Lung (tissue), 12 donors: ENCODE measurements around the gene ZNF77. TPM values are rescaled to one million over a fixed set of nuclear protein-coding genes. Genes with fewer than 3 reads are reported as not detected.
"Not testable (repeated sequence)": the region's sequence is repeated elsewhere in the genome, so short reads cannot be mapped to it uniquely, and the experiment has no call there.

Source experiments
- ATAC-seq: fragments of 200-7000 bp; cut with Tn5 transposase; one replicate; pipeline ENCODE4 v1.9.1; 2020; ENCODE audit warnings: moderate number of reproducible peaks; ENCODE audit not compliant: insufficient read depth, low FRiP score
- DNase-seq, 3 donors: peaks; one replicate each; pipeline ENCODE4 v3.0.0-alpha.2; 2013 to 2017
- H3K27ac ChIP-seq, 2 donors: one replicate each; pipeline ENCODE4 v1.5.1; 2013; ENCODE audit warnings: mild to moderate bottlenecking in 2 of 2, moderate library complexity in 2 of 2, control low read depth in 1 of 2, inconsistent platforms in 1 of 2, low read depth in 1 of 2, low read length in 1 of 2
- H3K27me3 ChIP-seq, 3 donors: one replicate each; pipeline ENCODE4 v1.5.1; 2013; ENCODE audit warnings: low read length in 2 of 3; ENCODE audit not compliant: control insufficient read depth in 3 of 3, insufficient read depth in 3 of 3
- H3K36me3 ChIP-seq, 4 donors: one replicate each; pipeline ENCODE4 v1.5.1; 2013; ENCODE audit warnings: low read length in 4 of 4, mild to moderate bottlenecking in 1 of 4, moderate library complexity in 1 of 4; ENCODE audit not compliant: control insufficient read depth in 4 of 4, insufficient read depth in 4 of 4
- H3K4me1 ChIP-seq, 5 donors: one replicate each; pipeline ENCODE4 v1.5.1; 2013; ENCODE audit warnings: low read length in 5 of 5, mild to moderate bottlenecking in 2 of 5, moderate library complexity in 1 of 5; ENCODE audit not compliant: control insufficient read depth in 5 of 5, insufficient read depth in 5 of 5
- H3K4me3 ChIP-seq: one replicate; pipeline ENCODE4 v1.5.1; 2013; ENCODE audit warnings: mild to moderate bottlenecking, control low read depth, moderate library complexity
- H3K9ac ChIP-seq, 2 donors: one replicate each; pipeline ENCODE4 v1.5.1; 2013; ENCODE audit warnings: low read length in 2 of 2, control low read depth in 1 of 2; ENCODE audit not compliant: insufficient read depth in 1 of 2
- H3K9me3 ChIP-seq, 4 donors: one replicate each; pipeline ENCODE4 v1.5.1; 2013; ENCODE audit warnings: low read length in 3 of 4, mild to moderate bottlenecking in 1 of 4, moderate library complexity in 1 of 4; ENCODE audit not compliant: control insufficient read depth in 4 of 4, insufficient read depth in 3 of 4
- CTCF ChIP-seq: IDR thresholded peaks from 2 replicates; pipeline ENCODE4 v1.5.1; 2012; ENCODE audit warnings: mild to moderate bottlenecking; ENCODE audit errors: control extremely low read depth, extremely low read depth
- WGBS, 2 donors: extraction: QIAGEN DNeasy Blood & Tissue Kit; methylation state at CpG; one replicate each; pipeline ENCODE4 v1.1.7; 2013; 5-methylcytosine and 5-hydroxymethylcytosine counted together
- polyA plus RNA-seq, 2 donors: library from polyadenylated mRNA; stranded (reverse); fragments of 200-250 nt; gene quantifications; one replicate each; pipeline ENCODE4 v1.2.1, GENCODE V29; 2013
- total RNA-seq, 2 donors: library from RNA; depleted of rRNA in 1 of 2; stranded (reverse); fragments of >200 nt in 1 of 2; gene quantifications; one replicate each; pipeline ENCODE4 v1.2.1, GENCODE V29; 2014 to 2021
- donor health status: control.
- donor health status: control.
- donor health status: Bipolar disorder and iron deficiency.
- donor health status: healthy.
- donor health status: DM: yes; HTN: yes; CAD: no.

Gene ZNF77
- total and polyA plus RNA-seq, 4 donors, result 3.0 to 6.7 (median 3.2) TPM

DNA sequence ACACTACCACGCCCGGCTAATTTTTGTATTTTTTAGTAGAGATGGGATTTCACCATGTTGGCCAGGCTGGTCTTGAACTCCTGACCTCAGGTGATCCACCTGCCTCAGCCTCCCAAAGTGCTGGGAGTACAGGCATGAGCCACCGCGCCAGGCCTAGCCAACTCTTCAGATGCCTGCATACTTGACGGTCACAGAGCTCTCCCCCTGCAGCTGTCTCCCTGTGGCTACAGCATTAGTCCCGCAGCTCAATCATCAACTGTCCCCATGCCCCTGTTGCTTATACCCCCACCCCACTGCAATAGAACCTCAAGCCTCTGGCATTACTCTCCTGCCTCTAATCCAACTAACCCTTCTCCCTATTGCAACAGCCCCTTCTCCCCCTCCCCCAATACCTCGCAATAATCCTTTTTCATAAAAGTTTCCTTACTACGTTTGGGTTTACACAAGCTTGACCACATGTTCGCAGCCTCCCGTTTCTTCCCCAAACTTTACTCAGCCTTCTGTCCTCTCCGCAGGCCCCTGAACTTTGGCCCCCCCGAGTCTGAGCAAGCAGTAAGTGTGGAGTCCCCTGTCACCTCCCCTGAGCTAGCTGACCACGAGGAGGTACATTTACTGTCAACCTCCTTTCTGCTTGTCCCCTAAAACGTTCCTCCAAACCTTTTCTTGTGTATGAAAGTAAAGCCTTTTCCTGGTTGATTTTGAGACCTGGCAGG lies 1.7 kb downstream of the ZNF77 start:
- H3K27me3 ChIP-seq, result no peaks in the 10 kb centered on the region
- DNase-seq (no peak), ATAC-seq (no peak)
- peaks cover 0 to 10% (median 7%) of the 10 kb centered on the region in 4 donors for H3K36me3 ChIP-seq
- no peak overlapping the region for H3K4me3 ChIP-seq
- peaks cover 0 to 10% (median 0%) of the 10 kb centered on the region in 5 donors for H3K4me1 ChIP-seq
- TF ChIP-seq CTCF, result no peak
- H3K9ac ChIP-seq, result no peak overlapping the region
- no peak overlapping the region for H3K27ac ChIP-seq
- 60 to 75% methylated on average over 14 of the region's 14 CpGs for WGBS, 2 donors
- no peaks in the 10 kb centered on the region for H3K9me3 ChIP-seq

DNA sequence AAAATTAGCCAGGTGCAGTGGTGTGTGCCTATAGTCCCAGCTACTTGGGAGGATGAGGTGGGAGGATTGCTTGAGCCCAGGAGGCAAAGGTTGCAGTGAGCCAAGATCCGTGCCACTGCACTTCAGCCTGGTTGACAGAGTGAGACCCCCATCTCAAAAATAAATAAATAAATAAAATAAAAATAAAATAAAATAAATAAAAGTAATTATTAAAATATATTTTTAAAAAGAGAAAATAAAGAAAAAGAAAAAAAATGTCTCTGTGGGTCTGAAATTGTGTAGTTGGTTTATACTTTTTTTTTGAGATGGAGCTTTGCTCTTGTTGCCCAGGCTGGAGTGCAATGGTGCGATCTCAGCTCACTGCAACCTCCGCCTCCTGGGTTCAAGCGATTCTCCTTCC lies 8.9 kb downstream of the ZNF77 start:
- Histone ChIP-seq H3K9me3 (peaks cover 9 to 29% (median 19%) of the 10 kb centered on the region in 4 donors), H3K36me3 (peaks cover 17 to 54% (median 40%) of the 10 kb centered on the region in 4 donors)
- DNase-seq, H3K9ac ChIP-seq, H3K4me1 ChIP-seq, H3K4me3 ChIP-seq, H3K27ac ChIP-seq, H3K27me3 ChIP-seq, ATAC-seq: not testable (repeated sequence)
- 99 to 100% methylated on average over 4 of the region's 4 CpGs for WGBS, 2 donors

DNA sequence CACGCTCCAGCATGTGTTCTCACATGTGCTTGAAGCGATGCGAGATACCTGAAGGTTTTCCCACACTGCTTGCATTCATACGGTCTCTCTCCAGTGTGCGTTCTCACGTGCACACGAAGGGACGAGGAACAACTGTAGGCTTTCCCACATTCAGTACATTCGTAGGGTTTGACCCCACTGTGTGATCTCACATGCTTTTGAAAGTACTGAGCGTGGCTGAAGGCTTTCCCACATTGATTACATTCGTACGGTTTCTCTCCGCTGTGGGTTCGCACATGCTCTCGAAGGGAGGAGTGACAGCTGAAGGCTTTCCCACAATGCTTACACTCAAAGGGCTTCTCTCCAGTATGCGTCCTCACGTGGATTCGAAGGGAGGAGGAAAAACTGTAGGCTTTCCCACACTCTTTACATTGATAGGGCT lies 11.3 kb downstream of the ZNF77 start:
- H3K27ac ChIP-seq, result no peak overlapping the region
- no peak for TF ChIP-seq CTCF
- H3K27me3 ChIP-seq, result no peaks in the 10 kb centered on the region
- ATAC-seq (no peak), DNase-seq (no peak)
- no peak overlapping the region for H3K4me3 ChIP-seq
- H3K36me3 ChIP-seq, result peaks cover 17 to 52% (median 34%) of the 10 kb centered on the region in 4 donors
- no peak overlapping the region for H3K9ac ChIP-seq
- peaks cover 9 to 29% (median 21%) of the 10 kb centered on the region in 4 donors for H3K9me3 ChIP-seq
- 97 to 99% methylated on average over 18 of the region's 18 CpGs for WGBS, 2 donors
- no peaks in the 10 kb centered on the region for H3K4me1 ChIP-seq

DNA sequence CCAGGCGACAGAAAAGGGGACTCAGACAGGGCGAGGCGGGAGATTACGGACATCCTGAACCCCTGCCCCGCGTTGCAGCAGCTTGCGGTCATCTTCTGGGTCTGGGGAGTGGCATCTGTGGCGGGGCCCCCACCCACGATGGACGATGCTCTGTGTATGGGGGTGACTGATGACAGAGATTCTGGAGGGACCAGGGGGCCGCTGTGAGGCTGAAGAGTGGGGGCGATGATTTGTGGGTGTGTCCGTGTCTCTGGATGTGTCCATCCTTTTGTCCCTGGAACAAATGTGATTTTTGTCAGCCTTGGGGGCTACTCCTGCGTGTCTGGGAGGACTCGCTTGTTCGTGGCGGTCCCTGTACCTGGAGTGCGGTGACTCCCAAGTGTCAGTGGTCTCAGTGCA lies 17.7 kb downstream of the ZNF77 start:
- no peak overlapping the region for H3K9ac ChIP-seq
- TF ChIP-seq CTCF, result no peak
- no peak for DNase-seq
- no peaks in the 10 kb centered on the region for H3K27me3 ChIP-seq
- 94 to 95% methylated on average over 18 of the region's 18 CpGs for WGBS, 2 donors
- H3K9me3 ChIP-seq, result peaks cover 0 to 6% (median under 1%) of the 10 kb centered on the region in 4 donors
- H3K4me1 ChIP-seq, result peaks cover 0 to 5% (median 0%) of the 10 kb centered on the region in 5 donors
- no peak overlapping the region for H3K27ac ChIP-seq
- H3K4me3 ChIP-seq, result no peak overlapping the region
- ATAC-seq, result no peak
- H3K36me3 ChIP-seq, result peaks cover 0 to 5% (median 0%) of the 10 kb centered on the region in 4 donors
